Amniotic stem cell (primary cell): ENCODE data around the gene TMEM61.

Source experiments
- DNase-seq: peaks from one replicate; lab custom pipeline; 2025; lab: John Stamatoyannopoulos, UW

Gene TMEM61

DNA sequence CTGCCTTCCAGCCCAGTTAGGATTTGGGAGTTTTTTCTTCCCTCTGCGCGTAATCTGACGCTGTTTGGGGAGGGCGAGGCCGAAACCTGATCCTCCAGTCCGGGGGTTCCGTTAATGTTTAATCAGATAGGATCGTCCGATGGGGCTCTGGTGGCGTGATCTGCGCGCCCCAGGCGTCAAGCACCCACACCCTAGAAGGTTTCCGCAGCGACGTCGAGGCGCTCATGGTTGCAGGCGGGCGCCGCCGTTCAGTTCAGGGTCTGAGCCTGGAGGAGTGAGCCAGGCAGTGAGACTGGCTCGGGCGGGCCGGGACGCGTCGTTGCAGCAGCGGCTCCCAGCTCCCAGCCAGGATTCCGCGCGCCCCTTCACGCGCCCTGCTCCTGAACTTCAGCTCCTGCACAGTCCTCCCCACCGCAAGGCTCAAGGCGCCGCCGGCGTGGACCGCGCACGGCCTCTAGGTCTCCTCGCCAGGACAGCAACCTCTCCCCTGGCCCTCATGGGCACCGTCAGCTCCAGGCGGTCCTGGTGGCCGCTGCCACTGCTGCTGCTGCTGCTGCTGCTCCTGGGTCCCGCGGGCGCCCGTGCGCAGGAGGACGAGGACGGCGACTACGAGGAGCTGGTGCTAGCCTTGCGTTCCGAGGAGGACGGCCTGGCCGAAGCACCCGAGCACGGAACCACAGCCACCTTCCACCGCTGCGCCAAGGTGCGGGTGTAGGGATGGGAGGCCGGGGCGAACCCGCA lies 59.1 kb downstream of the TMEM61 start, which contains the start of gene PCSK9:
Gene PCSK9, plus strand, starts transcription at position 207 of the 741 bp plus-strand sequence. Its CDS starts 290 bp downstream, at position 497.
- no peak for DNase-seq

DNA sequence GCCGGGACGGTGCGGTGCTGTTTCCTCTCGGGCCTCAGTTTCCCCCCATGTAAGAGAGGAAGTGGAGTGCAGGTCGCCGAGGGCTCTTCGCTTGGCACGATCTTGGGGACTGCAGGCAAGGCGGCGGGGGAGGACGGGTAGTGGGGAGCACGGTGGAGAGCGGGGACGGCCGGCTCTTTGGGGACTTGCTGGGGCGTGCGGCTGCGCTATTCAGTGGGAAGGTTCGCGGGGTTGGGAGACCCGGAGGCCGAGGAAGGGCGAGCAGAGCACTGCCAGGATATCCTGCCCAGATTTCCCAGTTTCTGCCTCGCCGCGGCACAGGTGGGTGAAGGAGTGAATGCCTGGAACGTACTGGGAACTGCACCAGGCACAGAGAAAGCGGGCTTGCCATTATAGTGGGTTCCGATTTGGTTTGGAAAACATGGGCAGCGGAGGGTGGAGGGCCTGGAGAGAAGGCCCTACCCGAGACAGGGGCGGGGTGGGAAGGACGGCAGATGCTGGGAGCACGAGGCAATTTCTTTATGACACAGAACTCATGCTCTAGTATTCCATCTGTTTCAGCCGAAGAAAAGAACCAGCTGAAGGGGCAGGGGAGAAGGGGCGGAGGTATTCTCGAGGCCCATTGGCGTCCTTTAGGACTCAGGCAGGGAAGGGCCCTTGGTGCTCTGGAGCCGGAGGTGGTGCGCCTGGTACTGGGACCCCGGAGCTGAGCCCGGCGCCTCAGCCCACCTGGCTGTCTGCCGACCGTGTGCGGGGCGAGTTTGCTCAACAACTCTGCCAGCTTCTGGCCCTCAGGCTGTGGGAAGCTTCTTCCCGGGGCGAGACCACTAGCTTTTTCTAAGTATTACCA lies 59.9 kb downstream of the TMEM61 start:
- DNase-seq = no peak

DNA sequence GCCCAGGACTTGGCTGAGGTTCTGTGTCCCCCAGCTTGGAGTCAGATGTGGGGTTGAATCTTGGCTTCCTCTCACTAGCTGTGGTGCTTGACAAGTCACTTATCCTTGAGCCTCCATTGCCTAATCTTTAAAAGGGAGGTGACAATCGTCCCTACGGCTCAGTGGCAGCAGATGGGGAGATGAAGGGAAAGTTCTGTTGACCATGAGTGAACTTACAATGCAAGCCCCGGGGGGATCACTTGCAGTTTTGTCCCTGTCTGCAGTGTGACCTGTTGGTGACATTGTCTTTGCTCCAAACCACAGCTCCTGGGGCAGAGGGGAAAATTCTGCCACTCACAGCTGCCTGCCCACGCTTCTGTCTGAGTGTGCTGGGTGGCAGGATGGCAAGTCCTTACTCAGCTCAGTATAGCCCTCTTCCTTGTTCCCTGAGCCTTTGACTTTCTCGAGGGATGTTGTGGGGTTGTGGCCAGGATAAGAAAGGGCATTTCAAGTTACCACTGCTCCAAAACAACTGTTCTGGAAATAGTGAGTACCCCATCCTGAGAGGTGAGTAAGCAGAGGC lies 60.6 kb downstream of the TMEM61 start:
- DNase-seq = no peak

DNA sequence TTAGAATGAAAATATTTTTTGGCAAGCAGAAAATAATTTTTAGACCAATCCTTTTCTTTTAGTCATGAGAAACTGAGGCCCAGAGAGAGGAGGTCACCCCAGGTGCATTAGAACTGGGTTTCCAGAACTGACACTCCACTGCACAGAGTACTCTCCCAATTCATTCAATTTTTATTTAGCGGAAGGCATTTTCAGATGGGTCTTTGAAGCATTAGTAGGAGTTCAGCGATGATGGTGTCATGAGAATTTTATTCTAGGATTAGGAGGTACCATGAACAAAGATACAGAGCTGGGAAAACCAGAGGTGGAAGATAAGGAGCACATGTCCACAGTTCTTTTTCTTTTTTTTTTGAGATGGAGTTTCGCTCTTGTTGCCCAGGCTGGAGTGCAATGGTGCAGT lies 61.2 kb downstream of the TMEM61 start:
- no peak for DNase-seq
